Pancreas (tissue), 10 donors: ENCODE data around the gene C1QB. TPM values are rescaled to one million over a fixed set of nuclear protein-coding genes. Genes with fewer than 3 reads are reported as not detected.

Source experiments
- ATAC-seq, 4 donors: fragments of 200-7000 bp; cut with Tn5 transposase; one replicate each; pipeline versions ENCODE4 v1.8.0 to v1.9.1; 2020; ENCODE audit warnings: mild to moderate bottlenecking in 4 of 4, moderate library complexity in 4 of 4
- DNase-seq, 6 donors: peaks; one replicate each; pipeline ENCODE4 v3.0.0-alpha.2; 2020
- FAIRE-seq: peaks from 2 replicates; lab custom pipeline; 2012; peaks lifted over from hg19 to GRCh38; lab: Jason Lieb, UNC
- H3K27ac ChIP-seq, 4 donors: fragments of 200-600 bp; sonication (generic); 1 replicate in 3 of 4; 2 replicates in 1 of 4; pipeline versions ENCODE4 v1.5.0 to v1.8.0; 2020
- H3K27me3 ChIP-seq, 4 donors: fragments of 200-600 bp; one replicate each; pipeline ENCODE4 v1.8.0; 2021
- H3K36me3 ChIP-seq, 3 donors: fragments of 200-600 bp; sonication (generic) in 1 of 3; one replicate each; pipeline versions ENCODE4 v1.5.0 to v1.8.0; 2020 to 2021
- H3K4me1 ChIP-seq, 3 donors: fragments of 200-600 bp; one replicate each; pipeline ENCODE4 v1.8.0; 2021
- H3K4me3 ChIP-seq, 4 donors: fragments of 200-600 bp; sonication (generic) in 2 of 4; one replicate each; pipeline versions ENCODE4 v1.5.0 to v1.8.0; 2020 to 2021
- H3K9me3 ChIP-seq, 4 donors: fragments of 200-600 bp; one replicate each; pipeline ENCODE4 v1.8.0; 2021
- CTCF ChIP-seq, 4 donors: fragments of 200-600 bp; sonication (generic) in 3 of 4; IDR thresholded peaks; one replicate each; pipeline versions ENCODE4 v1.5.0 to v1.8.0; 2021; ENCODE audit warnings: antibody characterized with exemption in 4 of 4
- WGBS, 2 donors: extraction: QIAGEN DNeasy Blood & Tissue Kit; methylation state at CpG; one replicate each; pipeline ENCODE4 v1.1.7; 2013; 5-methylcytosine and 5-hydroxymethylcytosine counted together
- intact Hi-C, 3 donors: fragments of 100-400 bp; cut with DNase I; formaldehyde crosslinking; loops; one replicate each; pipeline versions ENCODE4 v1.11.1 to v1.14.2; 2022
- polyA plus RNA-seq, 2 donors: library from polyadenylated mRNA; stranded (reverse); fragments of 200-250 nt; gene quantifications; one replicate each; pipeline ENCODE4 v1.2.3, GENCODE V29; 2013
- total RNA-seq, 6 donors: library from RNA; stranded (reverse); fragmentation: NEBNext Ultra II Directional in 4 of 6; extraction: Animal tissue kit (Norgen Biotek cat#: 25700) in 4 of 6; gene quantifications; one replicate each; pipeline versions ENCODE4 v1.2.1 to v1.2.4, GENCODE V29; 2021 to 2023
- donor health status: healthy with polysubstance abuse.
- donor health status: DM: no; HTN: no; CAD: no; lungs with moderate emphysema.
- donor health status: DM: no; HTN: no; CAD: no.
- donor health status: control.
- donor health status: control.
- donor health status: Bipolar disorder and iron deficiency.
- donor health status: DM: yes; HTN: yes; CAD: no.
- donor health status: DM: no; HTN: no; CAD: no.
- donor health status: DM: no; HTN: no; CAD: no.
- donor health status: DM: yes; HTN: yes; CAD: no.

Gene C1QB
- total RNA-seq (100 to 1,000 TPM in 1 of 6 donors, 10 to 100 TPM in 3, 1 to 10 TPM in 2; 4.2 to 145 (median 36.6) TPM), polyA plus RNA-seq (10 to 100 TPM; 15.1 to 17.0 TPM)

- H3K27ac ChIP-seq: no peak within 1 kb of the TSS
- H3K27me3 ChIP-seq: no peaks in the 10 kb centered on the region
- FAIRE-seq (no peak), DNase-seq (peak in 1 of 6 donors; percentile 59), ATAC-seq (peak in 3 of 4 donors; percentile 40 to 80 (median 71))
- H3K4me1 ChIP-seq: no peaks in the 10 kb centered on the region
- no peaks in the 10 kb centered on the region for H3K9me3 ChIP-seq
- TF ChIP-seq CTCF (IDR thresholded peaks at IDR 0.05): no peak
- no peaks in the 10 kb centered on the region for H3K36me3 ChIP-seq
- WGBS, 2 donors: 84 to 85% methylated on average over 13 of the region's 13 CpGs
- peak within 1 kb of the TSS in 1 of 4 donors; percentile 13 for H3K4me3 ChIP-seq
- intact Hi-C loops: no loop called here
These were observed at the start of gene C1QB for GRCh38 chr1:22652881-22653316. Gene C1QB (plus strand): TSS chr1:22653236. CDS start chr1:22659463, 6,227 bp downstream.

DNA sequence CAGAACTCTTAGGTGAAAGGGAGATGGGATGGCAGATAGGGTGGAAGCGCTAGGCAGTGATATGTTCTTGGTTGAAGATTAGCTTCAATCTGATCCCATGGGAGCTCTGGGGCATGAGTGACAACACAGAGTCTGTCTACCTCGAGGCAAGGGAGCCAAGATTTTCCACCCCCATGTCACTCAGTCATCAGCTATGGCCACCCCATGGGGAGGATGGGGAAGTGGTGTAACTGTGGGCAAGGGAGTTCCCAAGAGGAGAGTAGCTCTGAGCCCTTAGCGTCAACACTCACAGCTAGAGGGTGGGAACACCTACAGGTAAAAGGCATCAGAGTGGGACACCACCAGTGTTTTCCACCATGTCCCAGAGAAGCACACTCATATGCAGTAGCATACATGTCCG, 46.9 kb upstream of the C1QB start:
- 48 to 51% methylated on average over 4 of the region's 4 CpGs for WGBS, 2 donors
- Histone ChIP-seq H3K9me3 (no peaks in the 10 kb centered on the region), H3K4me1 (no peaks in the 10 kb centered on the region), H3K36me3 (no peaks in the 10 kb centered on the region), H3K27me3 (no peaks in the 10 kb centered on the region), H3K4me3 (no peak overlapping the region), H3K27ac (no peak overlapping the region)
- ATAC-seq (no peak), DNase-seq (no peak), FAIRE-seq (no peak)
- TF ChIP-seq CTCF (IDR thresholded peaks at IDR 0.05): no peak
- intact Hi-C loops: no loop called here

- Histone ChIP-seq H3K9me3 (no peaks in the 10 kb centered on the region), H3K27ac (no peak overlapping the region), H3K27me3 (no peaks in the 10 kb centered on the region), H3K4me3 (no peak overlapping the region), H3K4me1 (no peaks in the 10 kb centered on the region), H3K36me3 (no peaks in the 10 kb centered on the region)
- WGBS, 2 donors: 13 to 15% methylated on average over 8 to 10 of the region's 10 CpGs
- FAIRE-seq (no peak), ATAC-seq (peak in 1 of 4 donors; percentile 35), DNase-seq (no peak)
- intact Hi-C loops: no loop called here
- no peak for TF ChIP-seq CTCF (IDR thresholded peaks at IDR 0.05)
These were observed 45.9 kb upstream of the C1QB start for GRCh38 chr1:22607154-22607553.

DNA sequence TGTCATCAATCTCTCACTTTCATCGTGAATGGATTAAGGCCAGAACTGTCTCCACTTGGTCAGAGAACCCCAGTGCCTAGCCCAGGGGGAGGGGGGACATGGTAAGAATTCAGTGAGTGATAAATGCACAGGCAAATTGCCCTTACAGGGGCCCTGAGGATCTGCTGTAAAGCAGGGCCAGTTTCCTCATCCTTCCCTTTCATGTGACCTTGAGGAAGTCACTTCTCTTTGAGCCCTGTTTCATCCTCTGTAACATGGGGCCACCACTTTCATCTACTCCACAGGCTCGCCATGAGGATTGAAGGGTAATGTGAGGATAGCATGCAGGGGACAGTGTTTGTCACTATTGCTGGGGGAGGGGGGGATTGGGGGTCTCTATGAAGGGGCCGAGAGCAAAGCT, 44.7 kb upstream of the C1QB start:
- no peaks in the 10 kb centered on the region for H3K9me3 ChIP-seq
- no peaks in the 10 kb centered on the region for H3K27me3 ChIP-seq
- 41 to 44% methylated on average over 3 of the region's 3 CpGs for WGBS, 2 donors
- H3K4me3 ChIP-seq: no peak overlapping the region
- FAIRE-seq (no peak), ATAC-seq (no peak), DNase-seq (no peak)
- H3K4me1 ChIP-seq: no peaks in the 10 kb centered on the region
- H3K36me3 ChIP-seq: no peaks in the 10 kb centered on the region
- no peak overlapping the region for H3K27ac ChIP-seq
- intact Hi-C loops: no loop called here
- TF ChIP-seq CTCF (IDR thresholded peaks at IDR 0.05): no peak

GRCh38 chr1:22609291-22609690, 43.7 kb upstream of the C1QB start:
- 15 to 27% methylated on average over 6 of the region's 6 CpGs for WGBS, 2 donors
- no peaks in the 10 kb centered on the region for H3K9me3 ChIP-seq

More at GRCh38 chr1:22609291-22609690, 43.7 kb upstream of the C1QB start:
- Histone ChIP-seq H3K27me3 (no peaks in the 10 kb centered on the region), H3K4me1 (no peaks in the 10 kb centered on the region), H3K36me3 (no peaks in the 10 kb centered on the region), H3K4me3 (no peak overlapping the region), H3K27ac (no peak overlapping the region)
- intact Hi-C loops: no loop called here
- ATAC-seq (no peak), DNase-seq (no peak), FAIRE-seq (no peak)
- no peak for TF ChIP-seq CTCF (IDR thresholded peaks at IDR 0.05)
